ENCODE results near the gene TKTL1.

DNA sequence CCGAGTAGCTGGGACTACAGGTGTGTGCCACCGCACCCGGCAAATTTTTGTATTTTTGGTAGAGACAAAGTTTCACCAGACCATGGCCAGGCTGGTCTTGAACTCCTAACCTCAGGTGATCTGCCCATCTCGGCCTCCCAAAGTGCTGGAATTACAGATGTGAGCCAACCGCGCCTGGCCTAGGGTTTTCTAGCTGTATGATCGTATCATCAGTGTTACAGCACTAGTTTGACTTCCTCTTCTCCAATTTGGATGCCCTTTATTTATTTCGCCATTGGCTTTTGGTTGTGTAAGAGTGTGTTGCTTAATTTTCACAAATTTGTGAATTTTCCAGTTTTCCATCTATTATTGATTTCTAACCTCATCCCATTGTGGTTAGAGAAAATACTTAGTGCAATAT is 5.2 kb downstream of the TKTL1 start:
- TF ChIP-seq, protein P1, sequence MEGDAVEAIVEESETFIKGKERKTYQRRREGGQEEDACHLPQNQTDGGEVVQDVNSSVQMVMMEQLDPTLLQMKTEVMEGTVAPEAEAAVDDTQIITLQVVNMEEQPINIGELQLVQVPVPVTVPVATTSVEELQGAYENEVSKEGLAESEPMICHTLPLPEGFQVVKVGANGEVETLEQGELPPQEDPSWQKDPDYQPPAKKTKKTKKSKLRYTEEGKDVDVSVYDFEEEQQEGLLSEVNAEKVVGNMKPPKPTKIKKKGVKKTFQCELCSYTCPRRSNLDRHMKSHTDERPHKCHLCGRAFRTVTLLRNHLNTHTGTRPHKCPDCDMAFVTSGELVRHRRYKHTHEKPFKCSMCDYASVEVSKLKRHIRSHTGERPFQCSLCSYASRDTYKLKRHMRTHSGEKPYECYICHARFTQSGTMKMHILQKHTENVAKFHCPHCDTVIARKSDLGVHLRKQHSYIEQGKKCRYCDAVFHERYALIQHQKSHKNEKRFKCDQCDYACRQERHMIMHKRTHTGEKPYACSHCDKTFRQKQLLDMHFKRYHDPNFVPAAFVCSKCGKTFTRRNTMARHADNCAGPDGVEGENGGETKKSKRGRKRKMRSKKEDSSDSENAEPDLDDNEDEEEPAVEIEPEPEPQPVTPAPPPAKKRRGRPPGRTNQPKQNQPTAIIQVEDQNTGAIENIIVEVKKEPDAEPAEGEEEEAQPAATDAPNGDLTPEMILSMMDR (conservative IDR thresholded peaks at IDR 0.05): no peak
- TF ChIP-seq EZH2 (IDR thresholded peaks at IDR 0.05; ENCODE audit: low read depth): no peak

Data from PC-9 (cell line).